Endothelial cell of umbilical vein (primary cell): ENCODE data around the gene DGKH. TPM values are rescaled to one million over a fixed set of nuclear protein-coding genes. Genes with fewer than 3 reads are reported as not detected.

Experiments
- BruUV-seq: library from RNA; stranded (reverse); fragments of 400-500 nt; replicated peaks from 2 replicates; lab custom pipeline; 2021; lab: Mats Ljungman, UMichigan
- CTCF ChIA-PET: fragments of 300-600, 350-600 bp; sonication (Branson Sonifier 250); formaldehyde crosslinking; loops from one replicate; lab custom pipeline; 2021; ENCODE audit warnings: antibody characterized with exemption, inconsistent platforms; lab: Charles Lee
- POLR2A ChIA-PET: fragments of 300-600, 350-600 bp; sonication (Branson Sonifier 250); formaldehyde crosslinking; loops from one replicate; lab custom pipeline; 2021; ENCODE audit warnings: antibody characterized with exemption, inconsistent platforms; lab: Charles Lee
- DNase-seq: peaks from one replicate; pipeline ENCODE4 v3.0.0-alpha.2; 2011; ENCODE audit warnings: low read depth, low spot score
- FAIRE-seq: peaks from 2 replicates; lab custom pipeline; 2011; peaks lifted over from hg19 to GRCh38; lab: Jason Lieb, UNC
- H2AFZ ChIP-seq: 2 replicates; pipeline ENCODE4 v1.6.0; 2012; ENCODE audit warnings: low read depth, low read length, control low read depth, inconsistent platforms
- H3K27ac ChIP-seq: 2 replicates; pipeline ENCODE4 v1.5.1; 2011; ENCODE audit warnings: low read depth, mild to moderate bottlenecking, control low read depth, low read length, moderate library complexity; ENCODE audit not compliant: insufficient read depth
- H3K27me3 ChIP-seq, 2 experiments: 2 replicates each; pipeline versions ENCODE4 v1.6.0 to v1.6.1; 2011; ENCODE audit warnings: low read length in 2 of 2, mixed read lengths in 1 of 2; ENCODE audit not compliant: control insufficient read depth in 2 of 2, insufficient read depth in 2 of 2
- H3K36me3 ChIP-seq, 2 experiments: 2 replicates in 1 of 2; 3 replicates in 1 of 2; pipeline ENCODE4 v1.5.1; 2011; ENCODE audit warnings: low read length in 2 of 2, mild to moderate bottlenecking in 1 of 2, moderate library complexity in 1 of 2; ENCODE audit not compliant: control insufficient read depth in 2 of 2, insufficient read depth in 2 of 2; ENCODE audit errors: extremely low read depth in 1 of 2
- H3K4me1 ChIP-seq: 3 replicates; pipeline ENCODE4 v1.5.1; 2011; ENCODE audit warnings: mild to moderate bottlenecking, low read length; ENCODE audit not compliant: control insufficient read depth, insufficient read depth; ENCODE audit errors: extremely low read depth
- H3K4me2 ChIP-seq: 2 replicates; pipeline ENCODE4 v1.6.1; 2011; ENCODE audit warnings: low read length, control low read depth, mixed read lengths; ENCODE audit not compliant: insufficient read depth
- H3K4me3 ChIP-seq, 3 experiments: fragments of 200-600 bp in 1 of 3; sonication (generic), shearing (Covaris generic) in 1 of 3; replicated peaks in 1 of 3; 2 replicates each; pipeline ENCODE4 v1.5.1; 2011 to 2016; ENCODE audit warnings: control low read depth in 3 of 3, low read length in 3 of 3, mild to moderate bottlenecking in 2 of 3, inconsistent platforms in 1 of 3, low read depth in 1 of 3, moderate library complexity in 1 of 3; ENCODE audit not compliant: insufficient read depth in 1 of 3
- H3K79me2 ChIP-seq: 2 replicates; pipeline ENCODE4 v1.6.0; 2012; ENCODE audit warnings: low read length, inconsistent platforms; ENCODE audit not compliant: control insufficient read depth, insufficient read depth
- H3K9ac ChIP-seq: replicated peaks from 2 replicates; pipeline ENCODE3; 2011; ENCODE audit warnings: low read length, control low read depth; ENCODE audit not compliant: insufficient read depth; ENCODE audit errors: extremely low read depth
- H3K9me1 ChIP-seq: replicated peaks from 3 replicates; pipeline ENCODE4 v1.6.0; 2011; ENCODE audit warnings: mild to moderate bottlenecking, low read length; ENCODE audit not compliant: control insufficient read depth, insufficient read depth; ENCODE audit errors: extremely low read depth
- H3K9me3 ChIP-seq: replicated peaks from 2 replicates; pipeline ENCODE4 v1.5.1; 2012; ENCODE audit warnings: low read length, inconsistent platforms; ENCODE audit not compliant: control insufficient read depth, insufficient read depth
- H4K20me1 ChIP-seq: replicated peaks from 2 replicates; pipeline ENCODE3; 2011; ENCODE audit warnings: mild to moderate bottlenecking, low read length; ENCODE audit not compliant: control insufficient read depth, insufficient read depth; ENCODE audit errors: extremely low read depth
- EZH2 ChIP-seq: IDR thresholded peaks from 2 replicates; pipeline ENCODE4 v1.6.1; 2012; ENCODE audit warnings: borderline replicate concordance, low read depth, mild to moderate bottlenecking, moderate library complexity, low read length, inconsistent platforms; ENCODE audit not compliant: severe bottlenecking
- FOS ChIP-seq: IDR thresholded peaks from 2 replicates; pipeline ENCODE4 v1.6.1; 2011; ENCODE audit warnings: mild to moderate bottlenecking, low read length, moderate library complexity, borderline replicate concordance; ENCODE audit not compliant: insufficient read depth
- GATA2 ChIP-seq: IDR thresholded peaks from 2 replicates; pipeline ENCODE4 v1.7.0; 2011; ENCODE audit warnings: low read depth, mild to moderate bottlenecking, moderate library complexity, mixed read lengths, low read length; ENCODE audit not compliant: insufficient read length, insufficient read depth
- JUN ChIP-seq: IDR thresholded peaks from 2 replicates; pipeline ENCODE4 v1.6.1; 2011; ENCODE audit warnings: borderline replicate concordance, low read depth; ENCODE audit not compliant: insufficient read length, insufficient read depth
- MYC ChIP-seq: IDR thresholded peaks from one replicate; pipeline ENCODE4 v1.6.1; 2011; ENCODE audit warnings: mild to moderate bottlenecking, low read depth, low read length
- POLR2A ChIP-seq: IDR thresholded peaks from 2 replicates; pipeline ENCODE4 v1.6.1; 2012; ENCODE audit warnings: low read depth, mild to moderate bottlenecking, control low read depth, low read length
- POLR2AphosphoS5 ChIP-seq: IDR thresholded peaks from 2 replicates; pipeline ENCODE4 v1.6.1; 2012; ENCODE audit warnings: low read depth, mild to moderate bottlenecking, control low read depth, low read length, moderate library complexity; ENCODE audit not compliant: insufficient read depth
- dilution Hi-C: fragments of 300-500 bp; cut with MboI; formaldehyde crosslinking; loops from one replicate; pipeline ENCODE4 v1.15.0; 2019; ENCODE audit warnings: low sequenced_read_pairs; ENCODE audit not compliant: extremely low pct_ligation_motif_present
- intact Hi-C: fragments of 100-400 bp; cut with micrococcal nuclease; formaldehyde crosslinking; loops from one replicate; pipeline ENCODE4 v1.10.0; 2022
- polyA plus RNA-seq, 4 experiments: library from polyadenylated mRNA; depleted of rRNA in 3 of 4; stranded (reverse) in 3 of 4; unstranded in 1 of 4; fragments of >200 nt; gene quantifications; 2 replicates each; pipeline versions ENCODE4 v1.2.1 to v1.2.3, GENCODE V29; 2011 to 2012; ENCODE audit warnings: missing spikeins in 1 of 4
- total RNA-seq: library from RNA; stranded (reverse); gene quantifications from 2 replicates; pipeline ENCODE4 v1.2.3, GENCODE V29; 2021
- TF ChIP-seq, protein P1 (sequence below): IDR thresholded peaks from 2 replicates; pipeline ENCODE4 v1.6.1; 2011; ENCODE audit not compliant: insufficient read depth, insufficient read length
- TF ChIP-seq, protein P2 (sequence below), 2 donors: IDR thresholded peaks; 1 replicate in 1 of 2; 2 replicates in 1 of 2; pipeline ENCODE4 v1.5.1; 2011; ENCODE audit warnings: low read length in 2 of 2, mild to moderate bottlenecking in 2 of 2, moderate library complexity in 2 of 2, control low read depth in 1 of 2, inconsistent platforms in 1 of 2, low read depth in 1 of 2; ENCODE audit not compliant: insufficient read depth in 1 of 2; ENCODE audit errors: extremely low read depth in 1 of 2

DGKH gene
- total and polyA plus RNA-seq, 2 donors (not counting 3 experiments of a cell fraction or from before 2014, with no cell fraction given): 4.1 to 30.1 TPM

DNA sequence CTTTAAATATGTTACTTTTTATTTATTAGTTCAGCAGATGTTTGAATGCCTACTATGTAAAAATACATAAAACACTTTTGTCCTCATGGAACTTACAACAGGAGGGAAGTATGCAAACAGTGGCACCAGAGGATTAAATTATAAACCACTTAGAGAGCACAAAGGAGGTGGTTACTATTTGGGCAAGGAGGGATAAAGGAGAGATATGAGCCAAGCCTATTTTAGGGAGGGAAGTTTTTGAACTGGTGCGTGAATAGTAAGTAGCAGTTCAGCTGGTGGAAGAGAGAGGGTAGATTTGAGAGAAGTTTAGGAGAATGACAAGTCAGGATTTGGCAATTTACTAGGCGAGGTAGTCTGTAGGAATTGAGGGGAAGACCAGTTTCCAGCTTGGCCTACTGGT lies 232.1 kb downstream of the DGKH start:
- no peak overlapping the region for H2AFZ ChIP-seq
- H3K9me3 ChIP-seq: no peaks in the 10 kb centered on the region
- peaks cover 6% of the 10 kb centered on the region for H3K4me1 ChIP-seq
- H3K4me3 ChIP-seq: no peak overlapping the region
- intact Hi-C loops (no loop called here), dilution Hi-C loops (no loop called here)
- peaks cover 60% of the 10 kb centered on the region for H3K79me2 ChIP-seq
- no peaks in the 10 kb centered on the region for H3K9me1 ChIP-seq
- no peak for DNase-seq
- H4K20me1 ChIP-seq: no peaks in the 10 kb centered on the region
- H3K9ac ChIP-seq: no peak overlapping the region
- TF ChIP-seq FOS: no peak
- no peak for TF ChIP-seq EZH2
- TF ChIP-seq GATA2: no peak
- TF ChIP-seq, protein P1, sequence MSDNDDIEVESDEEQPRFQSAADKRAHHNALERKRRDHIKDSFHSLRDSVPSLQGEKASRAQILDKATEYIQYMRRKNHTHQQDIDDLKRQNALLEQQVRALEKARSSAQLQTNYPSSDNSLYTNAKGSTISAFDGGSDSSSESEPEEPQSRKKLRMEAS: no peak
- no peak for TF ChIP-seq POLR2AphosphoS5
- no peak for TF ChIP-seq JUN
- TF ChIP-seq, protein P2, sequence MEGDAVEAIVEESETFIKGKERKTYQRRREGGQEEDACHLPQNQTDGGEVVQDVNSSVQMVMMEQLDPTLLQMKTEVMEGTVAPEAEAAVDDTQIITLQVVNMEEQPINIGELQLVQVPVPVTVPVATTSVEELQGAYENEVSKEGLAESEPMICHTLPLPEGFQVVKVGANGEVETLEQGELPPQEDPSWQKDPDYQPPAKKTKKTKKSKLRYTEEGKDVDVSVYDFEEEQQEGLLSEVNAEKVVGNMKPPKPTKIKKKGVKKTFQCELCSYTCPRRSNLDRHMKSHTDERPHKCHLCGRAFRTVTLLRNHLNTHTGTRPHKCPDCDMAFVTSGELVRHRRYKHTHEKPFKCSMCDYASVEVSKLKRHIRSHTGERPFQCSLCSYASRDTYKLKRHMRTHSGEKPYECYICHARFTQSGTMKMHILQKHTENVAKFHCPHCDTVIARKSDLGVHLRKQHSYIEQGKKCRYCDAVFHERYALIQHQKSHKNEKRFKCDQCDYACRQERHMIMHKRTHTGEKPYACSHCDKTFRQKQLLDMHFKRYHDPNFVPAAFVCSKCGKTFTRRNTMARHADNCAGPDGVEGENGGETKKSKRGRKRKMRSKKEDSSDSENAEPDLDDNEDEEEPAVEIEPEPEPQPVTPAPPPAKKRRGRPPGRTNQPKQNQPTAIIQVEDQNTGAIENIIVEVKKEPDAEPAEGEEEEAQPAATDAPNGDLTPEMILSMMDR (IDR thresholded peaks at IDR 0.05; ENCODE audit: extremely low read depth in 1 of 2, insufficient read depth in 1 of 2, low read depth in 1 of 2, low read length in 2 of 2): no peak
- no peak for TF ChIP-seq MYC
- TF ChIP-seq POLR2A: no peak
- no peak overlapping the region for H3K4me2 ChIP-seq
- H3K27ac ChIP-seq: no peak overlapping the region
- CTCF ChIA-PET: interaction anchor here (1.0 kb wide), 1 partner anchor 9 kb away, joined by 3 read pairs; the partner anchor contains the start of gene AKAP11
- no TSS peak for BruUV-seq
- FAIRE-seq: no peak
- POLR2A ChIA-PET: no interaction called here
- H3K36me3 ChIP-seq: no peaks in the 10 kb centered on the region
- H3K27me3 ChIP-seq: no peaks in the 10 kb centered on the region
